H1 (cell line): ENCODE data around the gene RRH. TPM values are rescaled to one million over a fixed set of nuclear protein-coding genes. Genes with fewer than 3 reads are reported as not detected.

Experiments
- CTCF ChIA-PET: fragments of 300-600 bp; sonication (Branson Sonifier 250); formaldehyde crosslinking; loops from one replicate; lab custom pipeline; 2021; ENCODE audit not compliant: partially characterized antibody; lab: Charles Lee
- POLR2A ChIA-PET: fragments of 300-600 bp; sonication (Branson Sonifier 250); formaldehyde crosslinking; loops from one replicate; lab custom pipeline; 2021; ENCODE audit warnings: inconsistent platforms; ENCODE audit not compliant: partially characterized antibody; lab: Charles Lee
- DNase-seq, 2 experiments: peaks; one replicate each; pipeline versions ENCODE4 v3.0.0 to v3.0.0-alpha.2; 2010 to 2022; ENCODE audit warnings: low spot score in 2 of 2, low read depth in 1 of 2, mixed read lengths in 1 of 2
- FAIRE-seq: peaks from 2 replicates; lab custom pipeline; 2011; peaks lifted over from hg19 to GRCh38; lab: Jason Lieb, UNC
- H2AFZ ChIP-seq: 2 replicates; pipeline ENCODE4 v1.8.1; 2012; ENCODE audit warnings: low read length, inconsistent platforms
- H2AK5ac ChIP-seq: 2 replicates; pipeline ENCODE4 v1.6.1; 2013; ENCODE audit warnings: low read depth, low read length
- H2BK120ac ChIP-seq: replicated peaks from 2 replicates; pipeline ENCODE3; 2013; ENCODE audit warnings: low read depth, low read length, inconsistent platforms
- H2BK12ac ChIP-seq: 2 replicates; pipeline ENCODE4 v1.6.1; 2013; ENCODE audit warnings: low read depth, low read length
- H2BK15ac ChIP-seq: 2 replicates; pipeline ENCODE4 v1.6.1; 2013; ENCODE audit warnings: low read length
- H2BK20ac ChIP-seq: 2 replicates; pipeline ENCODE4 v1.6.1; 2013; ENCODE audit warnings: low read length
- H2BK5ac ChIP-seq: 2 replicates; pipeline ENCODE4 v1.6.1; 2013; ENCODE audit warnings: low read depth, low read length
- H3K14ac ChIP-seq: 2 replicates; pipeline ENCODE4 v1.6.1; 2013; ENCODE audit warnings: inconsistent platforms; ENCODE audit not compliant: insufficient read length
- H3K18ac ChIP-seq: 2 replicates; pipeline ENCODE4 v1.6.1; 2013; ENCODE audit warnings: low read length; ENCODE audit errors: extremely low read depth
- H3K23ac ChIP-seq: 2 replicates; pipeline ENCODE4 v1.6.1; 2013; ENCODE audit warnings: inconsistent platforms; ENCODE audit not compliant: insufficient read length
- H3K23me2 ChIP-seq: 2 replicates; pipeline ENCODE4 v1.6.1; 2013; ENCODE audit warnings: low read depth, low read length
- H3K27ac ChIP-seq: 2 replicates; pipeline ENCODE4 v1.6.1; 2011; ENCODE audit warnings: low read depth, low read length, inconsistent platforms
- H3K27me3 ChIP-seq, 4 experiments: replicated peaks in 1 of 4; 1 replicate in 1 of 4; 2 replicates in 3 of 4; pipeline versions ENCODE4 v1.6.1 to v1.8.1; 2011 to 2013; ENCODE audit warnings: low read length in 3 of 4, mild to moderate bottlenecking in 3 of 4, inconsistent platforms in 2 of 4, mixed read lengths in 2 of 4, moderate library complexity in 1 of 4; ENCODE audit not compliant: control insufficient read depth in 3 of 4, insufficient read depth in 3 of 4; ENCODE audit errors: extremely low read depth in 1 of 4
- H3K36me3 ChIP-seq, 4 experiments: 2 replicates each; pipeline versions ENCODE4 v1.6.1 to v1.8.1; 2011 to 2013; ENCODE audit warnings: mild to moderate bottlenecking in 4 of 4, low read length in 3 of 4, moderate library complexity in 2 of 4, control low read depth in 1 of 4, inconsistent platforms in 1 of 4; ENCODE audit not compliant: insufficient read depth in 4 of 4, control insufficient read depth in 2 of 4
- H3K4ac ChIP-seq: replicated peaks from 2 replicates; pipeline ENCODE3; 2013; ENCODE audit warnings: low read length, low read depth, mixed read lengths, inconsistent platforms; ENCODE audit not compliant: insufficient read length
- H3K4me1 ChIP-seq, 4 experiments: replicated peaks in 1 of 4; 1 replicate in 1 of 4; 2 replicates in 3 of 4; pipeline versions ENCODE4 v1.6.1 to v1.8.1; 2011 to 2013; ENCODE audit warnings: low read length in 3 of 4, inconsistent platforms in 2 of 4, mixed read lengths in 1 of 4; ENCODE audit not compliant: insufficient read depth in 4 of 4, control insufficient read depth in 3 of 4
- H3K4me2 ChIP-seq, 2 experiments: 2 replicates each; pipeline versions ENCODE4 v1.6.1 to v1.8.1; 2011 to 2013; ENCODE audit warnings: low read depth in 2 of 2, low read length in 2 of 2, control low read depth in 1 of 2, inconsistent platforms in 1 of 2, mild to moderate bottlenecking in 1 of 2; ENCODE audit not compliant: insufficient read depth in 1 of 2
- H3K4me3 ChIP-seq, 4 experiments: fragments of 200-600, 300-600 bp in 1 of 4; sonication (generic), shearing (Covaris generic), sonication (Bioruptor Twin) in 1 of 4; 2 replicates each; pipeline versions ENCODE4 v1.5.1 to v1.8.1; 2011 to 2016; ENCODE audit warnings: low read length in 4 of 4, low read depth in 3 of 4, control low read depth in 2 of 4, inconsistent platforms in 2 of 4, mild to moderate bottlenecking in 2 of 4, mixed read lengths in 1 of 4, moderate library complexity in 1 of 4; ENCODE audit not compliant: insufficient read depth in 2 of 4; ENCODE audit errors: extremely low read depth in 1 of 4
- H3K56ac ChIP-seq: replicated peaks from 2 replicates; pipeline ENCODE3; 2013; ENCODE audit warnings: low read depth, mild to moderate bottlenecking, mixed read lengths, low read length, inconsistent platforms; ENCODE audit not compliant: insufficient read length
- H3K79me1 ChIP-seq: 2 replicates; pipeline ENCODE4 v1.6.1; 2013; ENCODE audit warnings: low read depth, low read length, control low read depth
- H3K79me2 ChIP-seq, 2 experiments: 2 replicates each; pipeline versions ENCODE4 v1.6.1 to v1.8.1; 2012 to 2013; ENCODE audit warnings: low read length in 2 of 2, mild to moderate bottlenecking in 2 of 2, inconsistent platforms in 1 of 2; ENCODE audit not compliant: insufficient read depth in 2 of 2, control insufficient read depth in 1 of 2
- H3K9ac ChIP-seq, 4 experiments: replicated peaks in 1 of 4; 1 replicate in 1 of 4; 2 replicates in 3 of 4; pipeline versions ENCODE4 v1.6.1 to v1.8.1; 2011 to 2013; ENCODE audit warnings: low read depth in 3 of 4, low read length in 3 of 4, control low read depth in 2 of 4, mild to moderate bottlenecking in 2 of 4, moderate library complexity in 2 of 4, inconsistent platforms in 1 of 4; ENCODE audit errors: extremely low read depth in 1 of 4
- H3K9me3 ChIP-seq, 2 experiments: 2 replicates each; pipeline versions ENCODE4 v1.6.1 to v1.8.1; 2012 to 2013; ENCODE audit warnings: mild to moderate bottlenecking in 2 of 2, moderate library complexity in 2 of 2, control low read depth in 1 of 2, inconsistent platforms in 1 of 2, low read depth in 1 of 2, low read length in 1 of 2, mixed read lengths in 1 of 2; ENCODE audit not compliant: insufficient read depth in 2 of 2
- H4K20me1 ChIP-seq, 2 experiments: replicated peaks in 1 of 2; 2 replicates each; pipeline versions ENCODE3 to v1.8.1; 2011 to 2013; ENCODE audit warnings: inconsistent platforms in 2 of 2, low read length in 2 of 2, mild to moderate bottlenecking in 1 of 2; ENCODE audit not compliant: insufficient read depth in 2 of 2, control insufficient read depth in 1 of 2
- H4K5ac ChIP-seq: 2 replicates; pipeline ENCODE4 v1.6.1; 2013; ENCODE audit warnings: low read length, low read depth, mixed read lengths, inconsistent platforms; ENCODE audit not compliant: insufficient read length
- H4K8ac ChIP-seq: 2 replicates; pipeline ENCODE4 v1.8.0; 2013; ENCODE audit warnings: mild to moderate bottlenecking, moderate library complexity, low read length, inconsistent platforms; ENCODE audit not compliant: insufficient read depth; ENCODE audit errors: extremely low read depth
- H4K91ac ChIP-seq: replicated peaks from 2 replicates; pipeline ENCODE3; 2013; ENCODE audit warnings: low read length, mixed read lengths, inconsistent platforms; ENCODE audit not compliant: insufficient read length
- NRF1 ChIP-seq: IDR thresholded peaks from 2 replicates; pipeline ENCODE4 v1.6.1; 2011; ENCODE audit warnings: mild to moderate bottlenecking, low read depth, low read length, improper control_type of control experiment
- RAD21 ChIP-seq, 2 experiments: IDR thresholded peaks in 1 of 2; conservative IDR thresholded peaks in 1 of 2; 2 replicates each; pipeline ENCODE4 v1.6.1; 2011; ENCODE audit warnings: low read depth in 2 of 2, low read length in 2 of 2, improper control_type of control experiment in 1 of 2, inconsistent platforms in 1 of 2, mild to moderate bottlenecking in 1 of 2, moderate library complexity in 1 of 2
- RFX5 ChIP-seq: IDR thresholded peaks from 2 replicates; pipeline ENCODE4 v1.6.1; 2011; ENCODE audit warnings: low read depth, low read length, improper control_type of control experiment, borderline replicate concordance
- RXRA ChIP-seq: IDR thresholded peaks from 2 replicates; pipeline ENCODE4 v1.6.1; 2011; ENCODE audit warnings: low read depth, mild to moderate bottlenecking, low read length, moderate library complexity; ENCODE audit not compliant: insufficient read depth
- SIN3A ChIP-seq, 2 experiments: IDR thresholded peaks in 1 of 2; conservative IDR thresholded peaks in 1 of 2; 2 replicates each; pipeline ENCODE4 v1.6.1; 2011 to 2012; ENCODE audit warnings: low read length in 2 of 2, improper control_type of control experiment in 1 of 2, low read depth in 1 of 2, mild to moderate bottlenecking in 1 of 2
- TEAD4 ChIP-seq: IDR thresholded peaks from 2 replicates; pipeline ENCODE4 v1.6.1; 2012; ENCODE audit warnings: low read depth, low read length, inconsistent platforms, mixed read lengths
- WGBS, 2 experiments: shearing (Covaris generic) in 1 of 2; methylation state at CpG; one replicate each; pipeline versions ENCODE4 v1.1.6 to v1.1.7; 2013 to 2015; ENCODE audit warnings: low lambda C conversion rate in 2 of 2, mixed read lengths in 2 of 2, inconsistent platforms in 1 of 2, low coverage in 1 of 2, missing lambda C conversion rate in 1 of 2; ENCODE audit not compliant: insufficient replicate concordance in 2 of 2, insufficient coverage in 1 of 2, insufficient read length in 1 of 2; ENCODE audit errors: extremely low coverage in 1 of 2, missing lambda C conversion rate in 1 of 2; 5-methylcytosine and 5-hydroxymethylcytosine counted together
- polyA plus RNA-seq, 7 experiments: library from polyadenylated mRNA; depleted of rRNA in 3 of 7; stranded (reverse) in 5 of 7; unstranded in 2 of 7; fragments of >200 nt in 5 of 7; fragments of 200-250 nt in 2 of 7; gene quantifications; 1 replicate in 5 of 7; 2 replicates in 1 of 7; 4 replicates in 1 of 7; pipeline versions ENCODE4 v1.2.1 to v1.2.3, GENCODE V29; 2011 to 2013; ENCODE audit warnings: missing spikeins in 2 of 7, mixed read lengths in 2 of 7
- total RNA-seq: library from RNA; stranded (reverse); fragmentation: NEBNext Ultra II Directional; extraction: Animal tissue kit (Norgen Biotek cat#: 25700); gene quantifications from 2 replicates; pipeline ENCODE4 v1.2.1, GENCODE V29; 2021

The RRH gene
- total and polyA plus RNA-seq, 2 of the 8 experiments (the other 6 are each of a cell fraction or from before 2014, with no cell fraction given) = 0.38 TPM; not detected in 1

- CTCF ChIA-PET = no interaction called here
Measured at GRCh38 chr4:109821185-109821584, 6.6 kb upstream of the RRH start.

More at GRCh38 chr4:109821185-109821584, 6.6 kb upstream of the RRH start:
- Histone ChIP-seq H2AK5ac (no peak overlapping the region), H3K18ac (no peak overlapping the region), H3K9ac (no peak overlapping the region), H3K4me3 (no peak overlapping the region), H3K4ac (no peak overlapping the region), H2BK20ac (no peak overlapping the region), H2AFZ (no peak overlapping the region), H2BK12ac (no peak overlapping the region), H3K14ac (no peak overlapping the region), H3K27me3 (no peaks in the 10 kb centered on the region), H4K20me1 (peaks cover 0 to 2% of the 10 kb centered on the region in 2 experiments), H3K23me2 (peaks cover 3% of the 10 kb centered on the region), H3K9me3 (no peaks in the 10 kb centered on the region), H3K4me1 (no peaks in the 10 kb centered on the region; a peak in 1 of 7 replicates), H3K36me3 (peaks cover 10 to 85% (median 45%) of the 10 kb centered on the region in 4 experiments), H4K91ac (no peak overlapping the region), H3K79me1 (peaks cover 3% of the 10 kb centered on the region), H3K27ac (no peak overlapping the region), H2BK5ac (no peak overlapping the region), H3K4me2 (no peak overlapping the region), H2BK15ac (no peak overlapping the region), H4K8ac (no peak overlapping the region), H3K79me2 (peaks cover 8 to 50% of the 10 kb centered on the region in 2 experiments), H3K56ac (no peak overlapping the region), H4K5ac (no peak overlapping the region), H2BK120ac (no peak overlapping the region), H3K23ac (no peak overlapping the region)
- FAIRE-seq = no peak
- WGBS, 2 experiments = 93% methylated on average over 2 of the region's 2 CpGs; no CpG with 5 or more reads in 1 of the 2 experiments
- DNase-seq = no peak
- POLR2A ChIA-PET = interaction anchor here (0.7 kb wide), 1 partner anchor 264 kb away, joined by 3 read pairs; no protein-coding TSS in a partner anchor
- TF ChIP-seq RAD21 (IDR thresholded peaks at IDR 0.05 in 1 of 2, conservative IDR thresholded peaks at IDR 0.05 in 1 of 2; ENCODE audit: low read depth in 2 of 2, low read length in 2 of 2) (no peak), TEAD4 (no peak), RXRA (no peak), SIN3A (conservative IDR thresholded peaks at IDR 0.05 in 1 of 2, IDR thresholded peaks at IDR 0.05 in 1 of 2; ENCODE audit: low read depth in 1 of 2, low read length in 2 of 2) (no peak), NRF1 (no peak), RFX5 (no peak)
